COR-L47 (cell line): ENCODE data around the gene RIPK4.
"Not testable (repeated sequence)": the region's sequence is repeated elsewhere in the genome, so short reads cannot be mapped to it uniquely, and the experiment has no call there.

ENCODE experiments used
- DNase-seq: peaks from one replicate; lab custom pipeline; 2025; lab: John Stamatoyannopoulos, UW

RIPK4 gene

DNA sequence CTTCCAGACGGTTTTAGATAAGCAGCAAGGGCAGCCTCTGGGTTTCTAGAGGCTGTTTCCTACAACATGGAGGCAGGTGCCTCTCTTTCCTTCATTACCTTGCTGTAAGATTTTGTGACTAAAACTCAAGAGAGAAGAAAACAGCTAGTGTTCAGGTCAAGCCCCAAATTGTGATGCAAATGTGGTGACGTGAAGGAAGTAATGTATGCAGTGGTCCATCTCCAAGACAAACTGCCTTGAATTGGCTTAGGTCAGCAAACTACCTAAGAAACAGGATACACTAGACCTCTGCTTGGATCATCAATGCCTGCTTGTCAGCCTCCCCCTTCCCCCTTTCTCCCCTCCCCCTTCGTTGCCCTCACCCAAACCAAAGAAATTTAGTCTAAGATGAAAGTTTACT is 28.9 kb upstream of the RIPK4 start:
- no peak for DNase-seq

- DNase-seq, result no peak
Measured at GRCh38 chr21:41794600-41794999, 27.7 kb upstream of the RIPK4 start.

- no peak for DNase-seq
Measured at GRCh38 chr21:41792711-41793110, 25.9 kb upstream of the RIPK4 start.

DNA sequence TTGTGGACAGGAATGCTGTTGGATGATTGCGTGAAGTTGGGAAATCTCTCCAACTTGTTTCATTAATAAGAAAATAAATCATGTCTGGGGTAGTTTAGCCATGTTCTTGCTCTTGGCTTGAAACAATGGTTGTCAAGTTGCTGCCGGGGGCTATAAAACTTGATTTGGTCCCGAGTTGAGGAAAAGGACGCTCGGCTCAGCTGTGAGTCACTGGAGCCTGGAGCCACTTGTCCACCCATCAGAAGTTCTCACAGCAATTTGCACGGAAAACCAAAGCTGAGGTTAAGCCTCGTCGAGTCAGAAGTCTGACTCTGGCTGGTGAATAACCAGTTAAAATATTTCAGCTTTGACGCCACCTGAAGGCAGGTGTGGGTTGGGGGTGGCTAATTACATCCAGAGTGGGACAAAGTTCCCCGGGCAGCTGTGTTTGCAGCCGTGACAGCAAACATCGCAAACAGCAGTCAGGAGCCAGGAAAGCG is 19.7 kb upstream of the RIPK4 start:
- no peak for DNase-seq

- not testable (repeated sequence) for DNase-seq
Measured at GRCh38 chr21:41785262-41785661, 18.4 kb upstream of the RIPK4 start.

- DNase-seq, result no peak
Measured at GRCh38 chr21:41784456-41785102, 17.7 kb upstream of the RIPK4 start.

GRCh38 chr21:41783476-41784180 is 16.8 kb upstream of the RIPK4 start:
- DNase-seq, result peak; percentile 94

- no peak for DNase-seq
Measured at GRCh38 chr21:41781050-41781410, 14.2 kb upstream of the RIPK4 start.

DNA sequence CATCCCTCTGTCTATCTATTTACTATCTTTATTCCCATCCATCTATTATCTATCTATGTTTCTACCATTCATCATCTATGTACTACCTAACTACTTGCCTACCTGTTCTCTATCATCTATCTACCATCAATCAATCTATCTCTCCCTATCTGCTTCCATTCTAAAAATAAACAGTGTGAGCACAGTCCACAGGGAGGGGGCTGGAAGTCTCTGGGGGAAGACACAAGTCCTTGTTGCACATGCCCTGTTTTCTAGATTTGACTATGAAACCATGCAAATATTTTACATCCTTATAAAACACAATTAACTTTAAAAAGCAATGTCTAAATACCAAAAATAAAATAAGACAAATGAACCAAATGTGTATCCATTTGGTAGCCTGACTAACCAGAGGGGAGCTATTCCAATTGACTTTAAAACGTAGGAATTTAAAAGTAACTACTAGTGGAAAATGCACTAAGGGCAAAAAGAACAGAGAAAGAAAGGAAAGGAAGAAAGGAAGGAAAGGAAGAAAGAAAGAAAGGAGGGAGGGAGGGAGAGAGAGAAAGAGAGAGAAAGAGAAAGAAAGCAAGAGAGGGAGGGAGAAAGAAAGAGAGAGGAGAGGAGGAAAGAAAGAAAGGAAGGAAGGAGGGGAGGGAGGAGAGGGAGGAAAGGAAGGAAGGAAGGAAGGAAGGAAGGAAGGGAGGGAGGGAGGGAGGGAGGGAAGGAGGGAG is 13.6 kb upstream of the RIPK4 start:
- no peak for DNase-seq

DNA sequence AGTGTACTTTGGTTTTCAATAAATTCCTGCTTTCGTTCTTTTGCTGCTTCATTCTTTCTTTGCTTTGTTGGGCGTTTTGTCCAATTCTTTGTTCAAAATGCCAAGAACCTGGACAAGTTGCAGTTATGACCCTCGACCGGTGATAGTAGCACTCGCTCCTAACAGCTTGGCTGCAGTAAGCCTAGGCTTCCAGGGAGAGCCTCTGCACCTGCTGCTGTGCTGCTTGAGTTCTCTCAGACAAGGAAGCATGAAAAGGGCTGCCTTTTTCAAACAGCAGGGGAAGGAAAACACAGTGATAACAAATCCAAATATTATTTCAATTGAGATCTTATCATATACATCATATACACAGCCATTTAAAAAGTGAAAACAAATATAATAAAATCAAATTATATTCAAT is 12.8 kb upstream of the RIPK4 start:
- no peak for DNase-seq

GRCh38 chr21:41778930-41779600 is 12.2 kb upstream of the RIPK4 start:
- DNase-seq, result no peak

DNA sequence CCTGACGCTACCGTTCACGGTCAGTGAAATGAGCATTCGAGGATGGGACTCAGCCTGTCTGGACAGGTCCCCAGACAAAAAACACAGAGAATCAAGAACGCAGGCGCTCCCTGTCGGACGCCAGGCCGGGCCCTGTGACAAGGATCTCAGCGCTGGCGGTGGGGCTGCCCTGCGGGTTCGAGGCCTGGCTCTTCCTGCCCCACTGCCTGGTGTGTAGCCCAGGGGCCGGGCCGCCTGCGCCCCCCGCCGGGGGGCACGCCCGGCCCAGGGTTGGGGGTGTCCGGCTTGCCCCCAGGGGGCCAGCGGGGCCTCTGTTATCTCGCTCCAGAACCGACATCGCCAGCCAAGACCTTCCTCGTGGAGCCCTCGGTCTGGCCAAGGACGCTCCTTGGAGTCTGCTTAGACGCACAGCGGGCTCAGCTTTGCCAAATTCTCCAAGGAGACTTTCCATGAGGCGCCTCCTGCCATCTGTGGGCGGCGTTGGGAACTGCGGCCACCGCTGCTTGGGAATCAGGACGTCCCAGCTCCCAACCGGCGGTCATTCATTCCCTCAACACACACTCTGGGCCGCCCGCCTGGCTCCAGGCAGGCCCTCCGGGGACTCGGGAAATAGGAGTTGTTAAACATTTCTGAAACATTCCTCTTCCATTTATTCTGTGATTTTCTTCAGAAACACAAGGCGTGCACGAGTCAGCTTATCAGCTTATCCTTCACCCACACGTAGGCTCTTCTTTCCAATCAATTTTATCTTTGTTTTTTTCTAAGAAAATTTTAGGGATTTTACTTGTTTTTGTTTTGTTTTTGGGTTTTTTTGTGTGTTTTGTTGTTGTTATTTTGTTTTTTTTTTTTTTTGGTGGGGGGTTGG is 11.3 kb upstream of the RIPK4 start:
- peak; percentile 69 for DNase-seq

GRCh38 chr21:41776778-41777177 is 9.9 kb upstream of the RIPK4 start:
- no peak for DNase-seq

GRCh38 chr21:41775149-41775472 is 8.3 kb upstream of the RIPK4 start:
- DNase-seq, result no peak

DNA sequence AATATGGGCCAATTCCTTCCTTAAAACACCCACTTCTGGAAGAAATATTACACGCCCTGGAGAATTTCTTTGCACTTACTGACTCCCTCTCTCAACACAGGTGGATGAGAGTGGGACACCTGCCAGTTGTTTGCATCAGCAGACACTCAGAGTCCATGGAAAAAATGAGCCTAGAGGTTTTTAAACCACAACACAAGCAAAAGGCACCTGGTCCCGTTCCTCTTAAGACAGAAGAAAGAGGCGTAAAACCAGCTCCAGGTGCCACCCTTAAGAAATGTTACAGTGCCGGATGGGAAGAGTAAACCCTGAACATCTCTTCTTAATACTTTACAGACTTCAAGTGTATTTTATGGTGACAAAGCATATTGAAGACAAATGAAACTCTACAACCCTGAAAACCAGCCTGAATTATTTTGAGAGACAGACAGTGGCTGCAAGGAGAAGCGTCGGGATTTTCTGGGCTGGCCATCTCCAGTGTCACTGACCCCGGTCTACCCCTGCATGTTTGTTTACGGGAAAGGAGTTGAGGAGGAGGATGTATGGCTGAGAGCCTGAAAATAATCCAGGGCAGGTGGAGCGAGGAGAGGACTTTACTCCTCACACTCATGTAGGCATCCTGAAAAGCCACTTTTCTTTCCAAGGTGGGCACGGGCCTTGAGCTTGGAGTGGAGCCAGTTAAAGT is 7.8 kb upstream of the RIPK4 start:
- no peak for DNase-seq

- no peak for DNase-seq
Measured at GRCh38 chr21:41772351-41773080, 5.7 kb upstream of the RIPK4 start.

DNA sequence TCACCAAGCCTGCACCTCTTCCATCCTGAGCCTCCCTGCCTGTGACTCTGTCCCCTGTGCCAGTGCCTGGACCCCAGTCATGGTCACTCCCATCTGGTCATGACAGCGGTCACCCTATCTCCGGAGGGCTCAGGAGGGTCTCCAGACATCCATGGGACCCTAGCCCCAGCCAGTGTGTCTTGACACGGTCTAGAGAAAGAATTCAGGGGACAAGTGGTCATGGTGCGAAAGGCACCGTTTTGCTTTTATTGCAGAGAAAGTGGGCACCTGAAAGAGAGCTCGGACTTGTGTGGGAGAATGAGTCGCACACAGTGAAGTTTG is 4.7 kb upstream of the RIPK4 start:
- no peak for DNase-seq

DNA sequence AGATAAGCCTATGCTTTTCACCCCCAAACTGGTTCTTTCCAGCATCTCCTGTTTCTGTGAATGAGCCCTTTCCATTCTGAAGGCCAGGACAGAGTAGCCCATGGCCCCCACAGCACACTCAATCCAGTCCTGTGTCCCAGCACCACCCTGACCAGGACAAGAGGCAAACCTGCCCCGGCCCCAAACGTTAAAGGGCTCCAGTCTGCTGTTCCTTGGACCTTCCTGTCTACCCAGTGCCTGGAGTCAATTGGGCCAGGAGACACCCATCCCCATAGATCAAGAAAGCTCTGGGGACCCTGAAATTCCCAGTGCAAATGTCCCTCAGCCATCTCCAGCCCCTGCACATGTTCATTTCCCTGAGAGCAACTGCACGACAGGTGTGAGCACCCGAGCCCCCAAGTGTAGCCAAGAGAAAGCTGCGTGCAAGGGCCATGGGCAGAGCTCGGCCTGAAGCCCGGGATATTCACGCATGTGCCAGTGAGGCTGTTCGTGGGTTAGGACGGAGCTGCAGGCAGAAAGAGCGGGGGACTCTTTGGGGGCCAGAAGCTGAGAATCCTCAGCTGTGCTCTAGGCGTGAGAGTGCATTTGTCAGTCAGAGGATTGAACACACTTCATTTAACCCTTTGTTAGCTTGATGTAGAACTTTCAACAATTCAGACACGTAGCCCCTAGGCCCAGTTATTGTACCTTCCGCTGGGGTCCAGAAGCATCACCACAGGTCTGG is 4.2 kb upstream of the RIPK4 start:
- no peak for DNase-seq

DNA sequence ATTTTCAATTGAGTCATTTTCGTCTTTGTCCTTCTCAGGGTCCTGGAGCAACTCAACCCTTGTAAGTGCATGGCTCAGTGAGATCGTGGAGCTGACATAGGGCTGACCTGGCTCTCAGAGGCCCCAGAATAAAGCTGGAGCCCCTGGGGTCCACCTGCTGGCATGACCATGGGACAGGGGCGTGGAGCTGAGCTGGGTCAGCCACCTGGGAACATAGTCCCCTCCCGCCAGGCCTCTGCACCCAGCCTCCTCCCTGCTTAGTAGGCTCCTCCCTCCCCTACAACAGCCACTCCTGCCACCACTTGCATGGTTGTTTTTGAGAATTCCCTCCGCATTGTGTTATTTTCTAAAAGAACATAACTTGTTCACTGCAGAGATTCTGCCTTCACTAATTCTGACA is 3.1 kb upstream of the RIPK4 start:
- DNase-seq, result no peak

DNA sequence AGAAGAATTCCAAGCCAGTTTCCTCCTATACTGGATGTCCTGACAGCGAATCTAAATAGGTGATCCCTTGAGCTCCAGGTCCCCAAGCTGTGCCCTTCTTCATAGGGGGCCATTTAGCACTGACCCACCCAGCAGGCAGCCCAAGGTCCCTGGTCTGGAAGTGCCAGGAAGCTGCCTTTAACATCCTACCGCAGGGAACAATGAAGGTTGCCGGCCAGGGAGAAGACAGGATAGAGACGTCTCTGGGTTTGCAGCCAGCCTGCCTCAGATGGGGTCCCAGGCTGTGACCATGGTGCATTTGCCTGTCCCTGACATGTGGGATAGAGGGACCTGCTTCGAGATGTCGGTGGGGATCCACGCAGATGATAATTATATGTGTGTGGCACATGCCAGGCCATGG is 2.7 kb upstream of the RIPK4 start:
- no peak for DNase-seq
